AG09309 (cell line): ENCODE data around the gene MLLT10.

Experiments used
- DNase-seq: peaks from one replicate; pipeline ENCODE4 v3.0.0-alpha.2; 2010; ENCODE audit warnings: low read depth
- H3K4me3 ChIP-seq: 2 replicates; pipeline ENCODE4 v1.5.1; 2011; ENCODE audit warnings: mild to moderate bottlenecking, low read depth, low read length, moderate library complexity; ENCODE audit not compliant: control insufficient read depth
- CTCF ChIP-seq: IDR thresholded peaks from 2 replicates; pipeline ENCODE4 v1.5.1; 2011; ENCODE audit warnings: mild to moderate bottlenecking, low read depth, low read length, inconsistent platforms; ENCODE audit not compliant: insufficient read depth, control insufficient read depth; ENCODE audit errors: missing control alignments

MLLT10 gene

GRCh38 chr10:21637795-21638194, 103.8 kb downstream of the MLLT10 start:
- no peak for DNase-seq
- no peak for TF ChIP-seq CTCF
- no peak overlapping the region for H3K4me3 ChIP-seq

- no peak for DNase-seq
- TF ChIP-seq CTCF, result no peak
- no peak overlapping the region for H3K4me3 ChIP-seq
These were observed 104.6 kb downstream of the MLLT10 start for GRCh38 chr10:21638681-21639080.

GRCh38 chr10:21648040-21648439, 114.0 kb downstream of the MLLT10 start:
- no peak overlapping the region for H3K4me3 ChIP-seq
- no peak for DNase-seq
- no peak for TF ChIP-seq CTCF

- no peak overlapping the region for H3K4me3 ChIP-seq
- TF ChIP-seq CTCF, result no peak
- no peak for DNase-seq
These were observed 115.4 kb downstream of the MLLT10 start for GRCh38 chr10:21649454-21649872.

- H3K4me3 ChIP-seq, result no peak overlapping the region
- no peak for TF ChIP-seq CTCF
- no peak for DNase-seq
These were observed 116.3 kb downstream of the MLLT10 start for GRCh38 chr10:21650353-21650752.

GRCh38 chr10:21655236-21655635, 121.2 kb downstream of the MLLT10 start:
- no peak overlapping the region for H3K4me3 ChIP-seq
- TF ChIP-seq CTCF, result no peak
- no peak for DNase-seq

- DNase-seq, result no peak
- H3K4me3 ChIP-seq, result no peak overlapping the region
- no peak for TF ChIP-seq CTCF
These were observed 121.7 kb downstream of the MLLT10 start for GRCh38 chr10:21655687-21656086.
